OCI-LY1 (cell line): ENCODE measurements around the gene GGNBP2.

Source experiments
- H2AFZ ChIP-seq: fragments of 200-600 bp; sonication (generic), shearing (Covaris generic); 2 replicates; pipeline ENCODE4 v1.6.0; 2014; ENCODE audit warnings: antibody characterized with exemption, mild to moderate bottlenecking, low read length
- H3F3A ChIP-seq: fragments of 200-600 bp; sonication (generic), shearing (Covaris generic); 2 replicates; pipeline ENCODE4 v1.6.0; 2014; ENCODE audit warnings: mild to moderate bottlenecking, antibody characterized with exemption, low read length, moderate library complexity; ENCODE audit not compliant: insufficient read depth
- H3K27ac ChIP-seq: fragments of 200-600 bp; sonication (generic); 2 replicates; pipeline ENCODE4 v1.5.1; 2014; ENCODE audit warnings: low read length, mixed run types, mild to moderate bottlenecking, low read depth; ENCODE audit not compliant: poor library complexity, severe bottlenecking
- H3K27me3 ChIP-seq: fragments of 200-600 bp; sonication (generic); 2 replicates; pipeline ENCODE4 v1.6.0; 2014; ENCODE audit warnings: antibody characterized with exemption, mild to moderate bottlenecking, low read length, moderate library complexity; ENCODE audit not compliant: insufficient read depth
- H3K36me3 ChIP-seq: fragments of 200-600 bp; sonication (generic); 2 replicates; pipeline ENCODE4 v1.6.1; 2014; ENCODE audit warnings: mild to moderate bottlenecking, antibody characterized with exemption, low read length, moderate library complexity, mixed read lengths; ENCODE audit not compliant: insufficient read depth
- H3K4me1 ChIP-seq: fragments of 200-600 bp; sonication (generic); 2 replicates; pipeline ENCODE4 v1.5.1; 2014; ENCODE audit warnings: mild to moderate bottlenecking, low read length, moderate library complexity; ENCODE audit not compliant: insufficient read depth, severe bottlenecking
- H3K4me2 ChIP-seq: fragments of 200-600 bp; sonication (generic), shearing (Covaris generic); 2 replicates; pipeline ENCODE4 v1.6.1; 2014; ENCODE audit warnings: low read length
- H3K4me3 ChIP-seq: fragments of 200-600 bp; sonication (generic); 2 replicates; pipeline ENCODE4 v1.5.1; 2014; ENCODE audit warnings: low read length, low read depth, mild to moderate bottlenecking, mixed read lengths; ENCODE audit not compliant: poor library complexity, severe bottlenecking
- H3K79me2 ChIP-seq: fragments of 200-600 bp; shearing (Covaris generic); 2 replicates; pipeline ENCODE4 v1.6.1; 2016; ENCODE audit warnings: mixed run types, low read length, mixed read lengths; ENCODE audit not compliant: insufficient read depth
- H3K9ac ChIP-seq: fragments of 200-600 bp; sonication (generic), shearing (Covaris generic); 2 replicates; pipeline ENCODE4 v1.6.1; 2014; ENCODE audit warnings: mild to moderate bottlenecking, low read length, mixed read lengths
- H3K9me2 ChIP-seq: fragments of 200-600 bp; sonication (generic), shearing (Covaris generic); 2 replicates; pipeline ENCODE4 v1.6.1; 2014; ENCODE audit warnings: low read depth, mild to moderate bottlenecking, low read length, mixed read lengths
- H3K9me3 ChIP-seq: fragments of 200-600 bp; shearing (Covaris generic); 2 replicates; pipeline ENCODE4 v1.6.1; 2014; ENCODE audit warnings: low read length, mixed read lengths
- H4K20me1 ChIP-seq: fragments of 200-600 bp; sonication (generic), shearing (Covaris generic); 2 replicates; pipeline ENCODE4 v1.6.0; 2016; ENCODE audit warnings: mild to moderate bottlenecking, low read length; ENCODE audit not compliant: insufficient read depth
- EZH2 ChIP-seq: fragments of 200-600 bp; sonication (generic), shearing (Covaris generic); IDR thresholded peaks from 2 replicates; pipeline ENCODE4 v1.8.0; 2017; ENCODE audit warnings: borderline replicate concordance, mixed run types, mild to moderate bottlenecking, antibody characterized with exemption, low read length, moderate library complexity, mixed read lengths
- TF ChIP-seq, protein P1 (sequence below): fragments of 200-600 bp; sonication (generic), shearing (Covaris generic); IDR thresholded peaks from 2 replicates; pipeline ENCODE4 v1.5.1; 2017; ENCODE audit warnings: mild to moderate bottlenecking, antibody characterized with exemption, low read length, moderate library complexity, mixed read lengths

GGNBP2 gene

DNA sequence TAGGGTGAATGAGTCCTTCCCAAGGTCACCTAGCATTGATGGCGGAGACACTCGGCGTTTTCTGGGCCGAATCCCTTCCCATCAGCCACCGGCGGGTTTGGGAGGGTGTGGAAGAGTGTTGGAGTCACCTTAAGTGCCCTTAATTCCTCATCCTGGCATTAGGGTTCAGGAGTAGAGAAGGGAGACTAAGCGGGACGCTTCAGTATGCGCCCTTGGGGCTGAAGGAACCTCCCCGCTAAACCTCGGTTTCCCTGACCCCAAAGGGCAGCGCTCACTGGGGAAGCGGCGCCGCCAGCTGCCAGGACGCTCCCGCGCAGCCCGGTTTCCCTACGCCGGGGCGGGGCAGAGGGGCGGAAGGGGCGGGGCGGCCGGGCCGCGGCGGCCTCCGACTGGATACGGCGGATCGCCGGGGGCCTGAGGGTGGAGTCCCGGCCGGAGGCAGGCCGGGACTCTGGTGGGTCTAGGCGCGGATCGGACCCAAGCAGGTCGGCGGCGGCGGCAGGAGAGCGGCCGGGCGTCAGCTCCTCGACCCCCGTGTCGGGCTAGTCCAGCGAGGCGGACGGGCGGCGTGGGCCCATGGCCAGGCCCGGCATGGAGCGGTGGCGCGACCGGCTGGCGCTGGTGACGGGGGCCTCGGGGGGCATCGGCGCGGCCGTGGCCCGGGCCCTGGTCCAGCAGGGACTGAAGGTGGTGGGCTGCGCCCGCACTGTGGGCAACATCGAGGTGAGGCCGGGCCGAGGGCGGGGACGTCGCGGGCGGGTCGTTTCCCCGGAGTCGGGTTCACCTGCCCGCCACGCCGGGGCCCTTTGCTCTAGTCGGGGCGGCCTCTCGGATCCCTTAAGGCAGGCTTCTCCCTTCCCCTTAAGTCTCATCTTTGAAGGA is 47.0 kb downstream of the GGNBP2 start, which contains the start of gene DHRS11:
DHRS11 (plus strand) TSS at position 446 of the 882 bp plus-strand sequence; CDS start at position 577, 131 bp downstream.
- TF ChIP-seq, protein P1, sequence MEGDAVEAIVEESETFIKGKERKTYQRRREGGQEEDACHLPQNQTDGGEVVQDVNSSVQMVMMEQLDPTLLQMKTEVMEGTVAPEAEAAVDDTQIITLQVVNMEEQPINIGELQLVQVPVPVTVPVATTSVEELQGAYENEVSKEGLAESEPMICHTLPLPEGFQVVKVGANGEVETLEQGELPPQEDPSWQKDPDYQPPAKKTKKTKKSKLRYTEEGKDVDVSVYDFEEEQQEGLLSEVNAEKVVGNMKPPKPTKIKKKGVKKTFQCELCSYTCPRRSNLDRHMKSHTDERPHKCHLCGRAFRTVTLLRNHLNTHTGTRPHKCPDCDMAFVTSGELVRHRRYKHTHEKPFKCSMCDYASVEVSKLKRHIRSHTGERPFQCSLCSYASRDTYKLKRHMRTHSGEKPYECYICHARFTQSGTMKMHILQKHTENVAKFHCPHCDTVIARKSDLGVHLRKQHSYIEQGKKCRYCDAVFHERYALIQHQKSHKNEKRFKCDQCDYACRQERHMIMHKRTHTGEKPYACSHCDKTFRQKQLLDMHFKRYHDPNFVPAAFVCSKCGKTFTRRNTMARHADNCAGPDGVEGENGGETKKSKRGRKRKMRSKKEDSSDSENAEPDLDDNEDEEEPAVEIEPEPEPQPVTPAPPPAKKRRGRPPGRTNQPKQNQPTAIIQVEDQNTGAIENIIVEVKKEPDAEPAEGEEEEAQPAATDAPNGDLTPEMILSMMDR: no peak
- no peak for TF ChIP-seq EZH2
- Histone ChIP-seq H3K9ac (peak within 1 kb of the TSS; percentile 92), H3K36me3 (peaks cover 29% of the 10 kb centered on the region), H3K79me2 (no peaks in the 10 kb centered on the region), H3F3A (no peaks in the 10 kb centered on the region), H3K27ac (peak within 1 kb of the TSS; percentile 11), H3K4me2 (peak within 1 kb of the TSS; percentile 66), H3K9me3 (no peaks in the 10 kb centered on the region), H2AFZ (no peak within 1 kb of the TSS), H4K20me1 (no peaks in the 10 kb centered on the region), H3K9me2 (no peaks in the 10 kb centered on the region), H3K4me3 (peak within 1 kb of the TSS; percentile 95), H3K4me1 (peaks cover 25% of the 10 kb centered on the region), H3K27me3 (no peaks in the 10 kb centered on the region)

DNA sequence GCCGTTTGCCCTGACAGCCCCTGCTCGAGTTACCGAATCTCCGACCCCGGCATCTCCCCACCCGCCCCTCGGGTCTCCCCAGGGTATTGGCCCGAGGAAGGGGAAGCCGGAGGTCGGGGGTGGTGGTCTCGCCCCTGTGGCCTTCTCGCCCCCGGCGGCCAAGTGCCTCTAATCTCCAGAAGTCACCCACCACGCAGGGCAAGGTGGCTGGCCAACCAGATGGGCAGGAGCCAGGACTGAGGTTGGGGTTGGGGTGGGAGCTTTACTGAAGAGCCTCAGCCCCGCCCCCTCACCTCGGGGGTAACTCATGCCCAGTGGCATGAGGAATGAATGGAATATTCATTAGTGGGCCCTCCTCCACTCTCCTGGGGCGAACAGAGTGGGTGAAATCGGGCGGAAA is 47.6 kb downstream of the GGNBP2 start:
- Histone ChIP-seq H3K27me3 (no peaks in the 10 kb centered on the region), H3K79me2 (no peaks in the 10 kb centered on the region), H3K27ac (no peak overlapping the region), H3K9me3 (no peaks in the 10 kb centered on the region), H3K4me2 (peak overlapping the region; percentile 66), H2AFZ (no peak overlapping the region), H3K9me2 (no peaks in the 10 kb centered on the region), H3K4me3 (peak overlapping the region; percentile 95), H3K36me3 (peaks cover 22% of the 10 kb centered on the region), H3K9ac (peak overlapping the region; percentile 92), H4K20me1 (no peaks in the 10 kb centered on the region), H3F3A (no peaks in the 10 kb centered on the region), H3K4me1 (peaks cover 25% of the 10 kb centered on the region)
- TF ChIP-seq, protein P1: no peak
- no peak for TF ChIP-seq EZH2

DNA sequence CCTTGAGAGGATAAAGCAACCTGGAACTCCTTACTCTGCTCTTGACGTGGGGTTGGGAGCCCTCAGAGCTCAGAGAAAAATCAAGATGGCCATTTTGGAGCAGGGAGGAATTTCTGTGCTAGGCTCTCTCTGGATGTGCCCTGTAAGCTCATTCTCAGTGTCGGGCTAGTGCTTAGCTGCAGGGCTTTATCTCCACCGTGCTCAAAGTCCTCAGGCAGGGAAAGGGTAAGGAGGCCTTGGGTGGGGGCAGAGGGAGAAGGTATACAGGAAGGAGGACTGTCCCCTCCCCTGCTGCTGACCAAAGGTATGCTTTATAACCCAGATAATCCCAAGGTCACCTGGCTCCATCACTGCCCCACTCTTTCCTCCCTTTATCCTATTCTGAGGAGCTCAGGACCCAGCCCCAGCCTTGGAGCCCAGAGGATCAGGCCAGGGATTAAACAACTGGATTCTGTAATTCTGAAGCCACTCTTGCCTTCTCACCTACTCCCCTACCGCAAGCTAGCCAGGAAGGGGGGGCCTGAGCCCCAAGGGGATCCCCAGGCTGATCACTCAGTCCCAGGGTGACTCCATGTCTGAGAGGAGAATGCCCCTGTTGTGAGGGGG is 48.1 kb downstream of the GGNBP2 start:
- no peaks in the 10 kb centered on the region for H3F3A ChIP-seq
- H3K9me2 ChIP-seq: no peaks in the 10 kb centered on the region
- H3K79me2 ChIP-seq: no peaks in the 10 kb centered on the region
- peaks cover 17% of the 10 kb centered on the region for H3K36me3 ChIP-seq
- no peak overlapping the region for H2AFZ ChIP-seq
- H3K4me1 ChIP-seq: peaks cover 25% of the 10 kb centered on the region
- peak overlapping the region; percentile 92; the same call in 1 of the 2 replicates for H3K9ac ChIP-seq
- TF ChIP-seq, protein P1: no peak
- no peak for TF ChIP-seq EZH2
- peak overlapping the region; percentile 66 for H3K4me2 ChIP-seq
- no peak overlapping the region for H3K27ac ChIP-seq
- no peaks in the 10 kb centered on the region for H3K9me3 ChIP-seq
- H3K4me3 ChIP-seq: peak overlapping the region; percentile 95
- H3K27me3 ChIP-seq: no peaks in the 10 kb centered on the region
- H4K20me1 ChIP-seq: no peaks in the 10 kb centered on the region
